HG02840 (cell line): Measurements from ENCODE around the gene SCN10A.

Experiments used
- ATAC-seq: cut with Tn5 transposase; IDR thresholded peaks from one replicate; pipeline ENCODE4 v1.9.1; 2021; ENCODE audit warnings: mild to moderate bottlenecking, moderate library complexity, moderate number of reproducible peaks; ENCODE audit not compliant: unreplicated experiment, low FRiP score

SCN10A gene

DNA sequence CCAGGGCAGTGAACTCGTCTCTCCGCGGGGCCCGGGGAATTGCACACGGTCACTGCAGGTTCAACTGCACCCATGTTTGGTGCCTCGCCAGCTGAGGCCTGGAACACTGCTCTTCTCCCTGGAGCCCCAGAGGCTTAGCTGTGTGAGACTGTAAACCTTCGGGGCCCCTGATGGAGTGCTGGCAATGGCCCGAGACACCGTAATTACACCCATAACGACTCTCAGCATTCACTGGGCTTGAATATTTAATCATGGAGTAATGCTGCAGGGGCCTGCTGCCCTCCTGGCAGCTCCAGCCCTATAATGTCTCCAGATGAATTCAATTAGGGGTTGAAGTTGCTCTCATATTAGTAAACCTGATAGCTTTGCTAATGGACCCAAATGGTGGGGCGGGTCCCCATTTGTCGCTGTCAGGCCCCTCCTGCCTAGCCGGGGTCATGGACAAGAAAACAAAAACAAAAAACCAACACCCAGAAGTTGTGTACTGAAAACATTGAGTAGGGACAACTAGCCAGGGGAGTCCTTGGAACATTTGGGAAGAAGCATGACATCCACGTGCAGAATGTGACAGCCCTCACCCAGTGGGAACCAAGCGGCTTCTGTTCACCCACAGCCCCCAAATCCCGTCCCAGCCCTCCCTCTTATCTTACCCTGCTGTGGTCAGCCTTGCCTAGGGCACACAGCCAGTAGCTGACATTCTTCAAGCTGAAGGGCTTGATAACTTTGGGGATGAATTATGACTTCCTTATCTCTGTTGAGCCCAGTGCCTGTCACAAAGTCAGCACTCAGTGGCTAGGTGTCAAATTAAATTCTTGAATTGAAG is 92.2 kb downstream of the SCN10A start:
- no peak for ATAC-seq

DNA sequence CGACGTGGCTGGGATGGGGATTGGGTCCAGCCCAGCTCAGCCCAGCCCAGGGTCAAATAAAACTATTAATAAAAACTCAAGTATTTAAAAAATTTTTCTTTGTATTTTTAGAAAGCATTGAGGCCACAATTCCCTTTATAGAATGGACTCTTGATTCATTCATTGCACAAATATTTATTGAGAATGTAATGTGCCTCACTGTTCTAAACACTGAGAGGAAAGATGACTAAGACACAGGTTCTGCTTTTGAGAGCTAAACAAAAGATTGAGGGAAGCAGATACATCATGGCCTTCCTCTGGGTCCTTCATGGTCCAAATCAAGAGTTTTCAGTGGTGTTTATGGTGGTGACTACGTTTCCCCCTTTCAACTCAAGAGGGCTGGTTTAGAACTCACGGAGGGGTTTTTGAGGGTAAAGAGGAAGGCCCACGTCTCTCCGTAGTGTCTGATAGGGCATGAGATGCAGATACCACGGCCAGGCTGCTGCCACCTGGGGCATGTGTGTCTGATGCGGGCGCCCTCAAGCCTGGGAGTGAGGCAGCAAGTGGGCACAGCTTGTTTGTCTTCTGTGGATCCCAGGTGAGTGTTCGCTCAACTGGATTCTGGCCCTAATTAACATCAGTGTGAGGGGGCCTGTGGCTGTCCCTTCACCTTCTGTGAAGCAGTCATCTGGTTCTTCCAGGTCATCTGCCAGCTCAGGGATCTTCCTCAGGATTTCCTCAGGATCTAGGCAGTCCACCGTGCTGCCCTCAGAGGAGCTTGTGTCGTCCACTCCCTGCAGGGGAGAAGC is 93.0 kb downstream of the SCN10A start:
- no peak for ATAC-seq

DNA sequence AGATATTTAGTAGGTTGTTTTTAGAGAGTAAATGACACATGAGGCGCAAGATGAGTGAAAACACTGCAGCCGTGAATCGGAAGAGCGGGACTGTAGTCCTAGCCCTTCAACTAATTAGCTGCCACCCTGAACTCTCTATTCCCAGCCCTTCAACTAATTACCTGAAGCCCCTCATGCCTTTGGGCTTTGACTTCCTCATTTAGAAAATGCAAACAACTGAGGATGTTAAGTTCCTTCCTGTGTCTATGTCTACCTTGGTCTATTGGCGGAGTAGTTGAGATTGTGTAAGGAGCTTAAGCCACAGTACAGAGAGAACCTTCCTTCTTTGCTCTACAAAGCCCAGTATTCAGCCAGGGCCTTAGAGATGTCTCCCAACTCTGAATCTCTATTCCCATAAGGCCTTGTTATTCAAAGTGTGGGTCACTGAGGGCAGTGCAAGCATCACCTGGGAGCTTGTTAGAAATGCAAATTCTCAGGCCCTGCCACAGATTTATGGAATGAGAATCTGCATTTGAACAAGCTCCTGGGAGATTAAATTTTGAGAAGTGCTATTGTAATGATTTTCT is 94.7 kb downstream of the SCN10A start:
- no peak for ATAC-seq

DNA sequence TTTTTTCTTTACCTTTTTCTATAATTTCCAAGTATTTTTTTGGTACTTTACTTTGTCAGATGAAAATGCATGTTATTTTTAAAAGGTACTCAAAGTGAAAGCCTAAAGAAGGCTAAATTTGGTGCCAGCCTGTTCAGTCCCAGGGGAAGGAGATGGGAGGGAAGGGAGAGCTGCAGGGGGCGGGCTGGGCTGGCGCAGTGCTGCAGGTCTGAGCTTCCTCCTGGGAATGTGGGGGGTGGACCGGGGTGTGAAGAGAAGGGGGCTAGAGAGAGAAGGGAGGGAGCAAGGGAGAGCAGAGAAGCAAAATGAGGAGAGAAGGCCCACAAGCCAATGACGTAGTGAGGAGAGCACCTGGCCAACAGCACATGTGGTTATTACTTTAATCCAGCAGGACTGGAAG is 95.6 kb downstream of the SCN10A start:
- ATAC-seq, result no peak

DNA sequence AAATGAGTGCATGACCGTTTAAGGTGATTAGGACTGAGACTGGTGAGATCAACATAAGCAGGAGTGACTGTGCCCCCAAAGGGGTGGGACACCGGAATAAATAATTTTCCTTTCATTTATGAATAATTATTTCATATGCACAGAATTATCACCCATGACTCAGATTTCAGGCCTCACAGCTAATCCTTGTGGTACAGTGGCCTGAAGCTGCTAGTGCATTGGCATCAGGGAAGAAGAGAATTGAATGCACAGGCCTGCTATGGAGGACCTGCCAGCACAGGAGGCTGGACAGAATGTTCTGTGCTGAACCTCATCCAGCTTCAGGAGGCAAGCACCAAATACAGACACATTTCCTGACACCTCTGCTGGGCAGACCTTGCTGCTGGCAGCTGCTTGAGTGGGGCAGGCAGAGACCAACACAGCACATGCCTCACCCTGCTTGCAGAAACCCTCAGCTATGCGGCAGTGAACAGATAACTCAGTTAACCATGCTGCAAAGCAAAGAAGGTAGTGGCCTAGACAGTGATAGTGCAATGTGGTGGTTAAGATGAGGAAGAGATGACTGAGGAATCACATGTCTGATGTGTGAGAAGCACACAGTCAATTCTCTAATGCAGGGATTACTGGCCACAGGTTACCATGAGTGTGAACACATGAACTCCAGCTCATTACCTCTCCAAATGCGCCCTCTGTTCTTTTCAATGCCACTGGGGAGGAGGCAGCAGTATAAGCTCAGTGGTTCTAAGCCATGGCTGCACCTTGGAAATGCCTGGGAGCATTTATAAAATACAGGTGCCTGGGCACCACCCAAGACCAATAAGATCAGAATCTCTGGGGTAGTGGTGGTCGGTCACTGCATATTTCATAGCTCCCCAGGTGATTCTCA is 98.4 kb downstream of the SCN10A start:
- no peak for ATAC-seq

DNA sequence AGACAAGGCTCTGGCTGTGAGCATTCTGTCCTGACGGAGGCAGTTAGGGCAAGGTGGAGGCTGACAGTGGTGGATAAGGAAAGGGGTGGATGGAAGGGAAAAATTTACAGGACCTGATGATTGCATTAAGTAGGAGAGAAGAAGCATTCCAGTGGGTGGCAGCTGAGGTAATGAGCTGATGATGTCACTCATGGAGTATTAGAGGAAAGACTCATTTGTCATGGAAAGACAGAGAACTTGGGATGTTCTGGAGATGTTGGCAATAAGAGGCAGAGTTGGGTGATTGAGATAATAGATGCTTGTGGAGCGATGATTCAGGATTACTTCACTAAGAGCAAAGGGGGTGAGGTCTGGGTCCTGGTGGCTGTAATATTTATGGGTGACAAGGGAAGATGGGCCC is 102.9 kb downstream of the SCN10A start:
- ATAC-seq, result no peak

DNA sequence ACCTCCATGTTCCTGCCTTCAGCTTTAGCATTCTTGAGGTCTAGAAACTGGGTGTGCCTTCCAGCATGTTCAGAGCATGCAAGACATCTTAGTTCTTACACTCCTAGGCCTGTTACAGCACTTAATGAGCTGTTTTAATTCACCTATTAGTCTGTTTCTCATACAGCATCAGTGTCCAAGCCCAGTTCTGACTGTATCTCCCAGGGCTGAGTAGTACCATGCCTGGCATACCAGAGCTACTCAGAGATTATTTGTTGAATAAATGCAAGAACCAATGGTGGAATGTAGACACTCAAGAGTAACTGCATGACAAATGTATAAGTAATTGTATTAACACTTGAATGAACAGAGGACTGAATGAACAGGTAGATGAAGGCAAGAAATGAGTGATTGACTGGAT is 104.7 kb downstream of the SCN10A start:
- ATAC-seq, result no peak

DNA sequence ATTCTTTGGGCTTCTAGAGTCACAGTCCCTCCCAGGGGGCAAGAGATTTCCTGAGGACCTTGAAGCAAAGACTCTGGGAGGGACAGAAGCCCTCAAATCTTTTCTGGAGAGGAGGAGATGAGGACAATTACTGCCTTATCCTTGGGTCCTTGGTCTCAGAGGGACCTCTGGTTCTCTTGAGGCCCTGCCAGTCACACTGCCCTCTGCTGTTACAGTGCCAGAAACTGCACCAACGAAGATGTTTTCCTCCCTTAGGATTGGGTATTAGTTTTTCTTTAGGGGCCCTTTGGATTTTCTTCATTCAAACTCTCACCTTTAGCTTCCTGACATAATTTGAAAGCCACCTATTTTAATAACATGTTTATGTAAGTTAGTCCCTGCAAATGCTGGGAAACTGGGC is 108.3 kb downstream of the SCN10A start:
- no peak for ATAC-seq

DNA sequence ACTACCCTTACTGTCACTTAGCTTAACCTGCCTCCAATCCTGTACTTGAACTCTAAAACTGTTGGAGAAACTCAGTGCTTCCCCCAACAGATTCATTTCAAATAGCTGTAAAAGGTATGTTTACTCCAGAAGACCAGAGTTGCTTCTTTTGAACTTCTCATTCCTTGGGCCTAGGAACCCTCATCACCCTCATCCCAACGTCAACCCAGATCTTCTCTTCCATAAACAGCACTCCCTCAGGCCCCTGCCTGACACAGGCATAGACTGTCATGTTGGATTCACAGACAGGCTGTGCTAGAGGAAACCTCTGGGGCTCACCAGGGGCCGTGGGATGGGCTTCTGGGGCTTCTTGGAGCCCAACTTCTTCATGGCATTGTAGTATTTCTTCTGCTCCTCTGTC is 109.1 kb downstream of the SCN10A start:
- ATAC-seq, result no peak

DNA sequence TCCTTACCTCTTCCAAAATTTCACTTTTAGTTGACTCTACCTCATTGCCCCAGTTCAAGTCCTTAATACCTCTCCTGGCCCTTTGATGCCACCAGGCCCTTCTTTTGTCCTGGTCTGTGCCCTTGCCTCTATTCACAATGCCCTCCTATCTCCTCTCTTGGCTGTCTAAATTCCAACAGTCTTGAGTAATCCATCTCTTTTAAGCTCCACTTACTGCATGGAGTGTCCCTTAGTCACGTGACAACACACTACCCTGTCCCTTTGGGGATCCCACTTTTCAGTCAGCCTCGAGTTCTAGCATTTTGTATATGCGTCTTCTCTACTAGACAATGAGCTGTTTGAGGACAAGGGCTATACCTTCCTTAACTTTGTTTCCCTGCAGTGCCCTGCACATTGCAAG is 113.8 kb downstream of the SCN10A start:
- no peak for ATAC-seq

DNA sequence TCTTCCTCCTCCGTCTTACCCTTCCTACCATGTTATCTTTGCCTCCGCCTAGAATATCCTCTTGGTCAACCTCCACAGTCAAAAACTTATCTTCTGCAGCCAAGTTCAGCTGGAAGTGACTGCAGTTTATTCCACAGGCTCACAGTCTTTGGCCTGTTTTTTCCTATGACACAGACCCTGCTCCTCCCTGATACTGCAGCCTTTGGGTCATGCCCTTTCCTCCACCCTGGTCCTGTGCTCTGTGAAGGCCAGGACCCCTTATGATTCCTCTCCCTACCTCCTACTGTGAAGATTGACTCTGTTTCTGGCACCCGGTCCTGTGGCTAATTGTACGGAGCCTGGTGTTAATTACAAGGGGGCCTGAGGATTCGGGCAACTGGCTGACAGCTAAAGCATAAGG is 117.3 kb downstream of the SCN10A start:
- ATAC-seq, result no peak

DNA sequence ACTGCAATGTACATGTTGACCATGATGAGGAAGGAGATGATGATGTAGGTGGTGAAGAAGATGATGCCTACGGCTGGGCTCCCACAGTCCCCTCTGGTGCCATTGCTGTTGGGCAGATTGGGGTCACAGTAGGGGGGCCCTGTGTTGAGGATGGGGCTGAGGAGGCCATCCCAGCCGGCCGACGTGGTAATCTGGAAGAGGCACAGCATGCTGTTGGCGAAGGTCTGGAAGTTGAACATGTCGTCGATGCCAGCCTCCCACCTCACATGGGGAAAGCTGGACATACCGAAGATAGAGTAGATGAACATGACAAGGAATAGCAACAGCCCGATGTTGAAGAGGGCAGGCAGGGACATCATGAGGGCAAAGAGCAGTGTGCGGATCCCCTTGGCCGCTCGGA is 118.0 kb downstream of the SCN10A start:
- ATAC-seq, result no peak

DNA sequence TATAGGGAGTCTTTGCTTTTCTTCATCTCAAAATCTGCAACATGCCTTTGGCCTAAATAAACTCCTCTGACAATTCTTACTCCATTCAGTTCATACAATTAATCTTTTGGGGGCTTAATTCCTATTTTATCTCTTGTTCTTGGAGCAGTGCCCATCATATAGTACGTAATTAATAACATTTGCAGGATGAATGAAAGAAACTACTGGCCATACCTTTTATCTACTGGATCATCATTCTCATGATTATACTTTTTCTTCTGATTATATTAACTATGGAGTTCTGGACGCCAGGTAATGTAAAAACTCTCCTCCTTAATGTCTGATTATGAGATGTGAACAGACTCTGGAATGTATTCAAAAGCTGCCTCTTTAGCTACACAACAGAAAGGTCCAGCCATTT is 120.0 kb downstream of the SCN10A start:
- no peak for ATAC-seq

DNA sequence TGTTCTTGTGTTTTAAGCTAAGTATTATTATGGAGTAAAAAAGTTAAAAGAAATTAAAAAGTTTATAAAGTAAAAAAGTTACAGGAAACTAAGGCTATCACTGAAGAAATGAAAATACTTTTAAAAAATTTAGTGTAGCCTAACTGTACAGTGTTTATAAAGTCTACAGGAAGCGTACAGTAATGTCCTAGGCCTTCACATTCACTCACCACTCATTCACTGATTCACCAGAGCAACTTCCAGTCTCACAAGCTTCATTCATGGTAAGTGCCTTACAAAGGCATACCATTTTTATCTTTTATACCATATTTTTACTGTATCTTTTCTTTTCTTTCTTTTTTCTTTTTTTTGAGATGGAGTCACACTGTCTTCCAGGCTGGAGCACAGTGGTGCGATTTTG is 125.8 kb downstream of the SCN10A start:
- no peak for ATAC-seq

DNA sequence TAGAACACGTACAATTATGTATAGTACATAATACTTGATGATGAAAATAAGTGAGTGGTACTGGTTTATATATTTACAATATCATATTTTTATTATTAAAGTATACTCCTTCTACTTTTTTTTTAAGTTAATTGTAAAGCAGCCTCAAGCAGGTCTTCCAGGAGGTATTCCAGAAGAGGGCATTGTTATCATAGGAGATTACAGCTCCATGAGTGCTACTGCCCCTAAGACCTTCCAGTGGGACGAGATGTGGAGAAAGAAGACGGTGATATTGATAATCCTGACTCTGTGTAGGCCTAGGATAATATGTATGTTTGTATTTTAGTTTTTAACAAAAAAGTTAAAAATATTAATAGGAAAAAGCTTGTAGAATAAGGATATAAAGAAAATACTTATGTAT is 126.2 kb downstream of the SCN10A start:
- ATAC-seq, result no peak

DNA sequence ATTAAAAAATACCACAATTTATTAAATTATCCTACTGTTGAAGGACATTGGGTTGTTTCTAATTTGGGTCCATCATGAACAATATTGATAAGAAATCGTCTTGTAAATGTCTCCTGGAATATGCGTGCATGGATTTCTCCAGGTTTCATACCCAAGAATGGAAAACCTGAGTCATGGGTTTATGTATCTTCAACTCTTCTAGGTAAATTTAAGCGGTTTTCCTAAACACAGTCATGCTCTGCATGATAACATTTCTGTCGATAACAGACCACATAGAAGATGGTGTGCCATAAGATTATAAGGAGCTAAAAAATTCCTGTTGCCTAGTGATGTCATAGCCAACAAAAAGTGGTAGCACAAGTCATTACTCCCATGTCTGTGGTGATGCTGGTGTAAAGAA is 126.7 kb downstream of the SCN10A start:
- no peak for ATAC-seq

DNA sequence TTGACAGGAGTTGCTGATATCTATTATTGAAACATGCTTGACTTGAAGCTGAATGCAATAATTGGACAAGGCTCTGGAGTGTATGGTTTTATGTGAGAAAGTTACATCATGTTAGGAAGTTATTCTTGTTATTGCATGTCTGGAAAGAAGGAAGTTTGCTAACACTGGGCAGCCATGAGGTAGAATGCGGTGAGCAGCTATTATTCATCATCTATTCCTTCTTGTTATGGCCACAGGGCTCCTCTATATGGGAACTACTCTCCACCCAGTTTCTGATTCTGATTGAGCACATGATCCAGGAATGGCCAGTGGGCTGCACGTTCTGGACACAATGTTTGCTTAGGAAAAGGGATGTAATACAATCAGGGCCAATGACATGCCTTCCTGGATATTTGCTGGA is 128.7 kb downstream of the SCN10A start:
- ATAC-seq, result no peak

DNA sequence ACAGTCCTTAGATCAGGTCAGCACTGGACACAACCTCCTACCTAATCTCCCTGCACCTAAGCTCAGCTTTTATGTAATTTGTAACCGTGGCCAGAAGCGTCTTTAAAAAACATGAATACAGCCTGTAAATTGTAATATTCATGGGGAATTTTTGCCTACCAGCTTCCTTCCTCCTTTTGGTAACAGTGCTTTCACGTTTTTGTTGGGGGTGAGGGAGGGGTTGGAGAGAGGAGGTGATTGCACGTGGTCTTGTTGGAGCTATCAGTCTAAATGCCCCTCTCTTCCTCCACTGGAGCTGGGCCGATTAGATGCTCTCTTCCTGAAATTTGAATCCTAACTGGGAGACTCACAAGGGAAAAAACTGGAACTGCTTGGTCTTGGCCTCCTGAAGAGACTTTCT is 131.5 kb downstream of the SCN10A start:
- ATAC-seq, result no peak

DNA sequence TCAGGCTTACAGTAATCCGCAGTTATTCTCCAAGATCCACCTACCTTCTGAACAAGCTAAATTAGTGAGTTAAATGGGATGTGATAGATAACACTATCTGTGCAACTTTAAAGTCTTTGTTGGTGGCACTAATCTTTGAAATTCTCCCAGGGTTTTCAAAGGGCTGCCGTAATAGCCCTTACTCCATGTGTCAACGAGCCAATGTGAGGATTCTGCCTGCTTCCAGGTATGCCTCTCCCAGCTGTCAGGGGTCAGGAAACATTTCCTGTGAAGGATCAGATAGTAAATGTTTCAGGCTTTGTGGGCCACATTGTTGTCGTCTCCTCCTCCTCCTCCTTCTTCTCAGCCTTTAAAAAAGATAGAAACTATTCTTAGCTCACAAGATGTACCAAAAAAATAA is 146.3 kb downstream of the SCN10A start:
- ATAC-seq, result no peak

DNA sequence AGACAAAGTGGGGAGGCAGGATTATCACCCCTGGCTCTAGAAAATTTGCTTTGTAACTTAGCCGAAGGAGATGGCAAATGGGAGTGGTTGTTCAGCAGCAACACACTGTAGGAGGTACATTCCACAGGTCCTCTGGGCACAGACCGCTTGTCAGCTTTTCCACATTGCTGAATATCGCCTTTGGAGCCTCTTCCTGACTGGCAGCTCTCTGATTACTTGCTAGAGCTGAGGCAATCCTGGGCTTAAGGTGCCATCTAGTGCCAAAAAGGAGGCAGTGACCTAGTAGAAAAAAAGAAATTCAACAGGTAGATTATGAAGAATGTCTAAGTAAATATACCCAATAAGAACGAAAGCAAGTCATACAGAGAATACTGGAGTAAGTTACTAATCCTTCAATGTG is 153.5 kb downstream of the SCN10A start:
- no peak for ATAC-seq

DNA sequence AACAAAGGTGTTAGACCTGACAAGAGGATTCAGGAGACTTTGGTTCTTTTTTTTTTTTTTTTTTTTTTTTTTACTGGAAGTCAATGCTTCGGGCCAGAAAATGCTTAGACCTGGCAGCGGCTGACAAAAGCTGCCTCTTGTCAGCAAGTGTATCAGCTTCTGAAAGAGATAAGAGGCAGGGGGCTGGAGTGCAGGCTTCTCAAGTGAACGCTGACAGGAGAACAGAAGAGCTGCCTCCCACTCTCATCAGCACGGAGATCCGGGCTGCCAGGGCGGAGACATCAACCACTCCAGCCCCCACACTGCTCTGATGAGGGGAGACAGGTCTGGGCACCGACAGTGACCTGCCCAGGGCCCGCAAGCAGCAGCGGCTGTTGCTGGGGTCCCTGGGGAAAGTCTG is 157.2 kb downstream of the SCN10A start:
- no peak for ATAC-seq
